OCI-LY7 (cell line): ENCODE data around the gene ZNF318. TPM values are rescaled to one million over a fixed set of nuclear protein-coding genes. Genes with fewer than 3 reads are reported as not detected.
"Not testable (repeated sequence)": the region's sequence is repeated elsewhere in the genome, so short reads cannot be mapped to it uniquely, and the experiment has no call there.

Experiments used
- BruUV-seq: library from RNA; stranded (reverse); fragments of 400-500 nt; replicated peaks from 2 replicates; lab custom pipeline; 2021; lab: Mats Ljungman, UMichigan
- CTCF ChIA-PET: fragments of 300-600 bp; sonication (Branson Sonifier 250); formaldehyde crosslinking; loops from one replicate; lab custom pipeline; 2022; ENCODE audit warnings: antibody characterized with exemption; ENCODE audit not compliant: unreplicated experiment; lab: Charles Lee
- POLR2A ChIA-PET: fragments of 300-600 bp; sonication (Branson Sonifier 250); formaldehyde crosslinking; loops from one replicate; lab custom pipeline; 2022; ENCODE audit warnings: antibody characterized with exemption; lab: Charles Lee
- DNase-seq: peaks from one replicate; pipeline ENCODE4 v3.0.0-alpha.2; 2015; ENCODE audit warnings: low spot score
- H2AFZ ChIP-seq: fragments of 200-600 bp; sonication (generic), shearing (Covaris generic); 2 replicates; pipeline ENCODE4 v1.6.1; 2014; ENCODE audit warnings: mild to moderate bottlenecking, antibody characterized with exemption, low read length, moderate library complexity
- H3K27ac ChIP-seq: fragments of 200-600 bp; sonication (generic); 2 replicates; pipeline ENCODE4 v1.5.1; 2014; ENCODE audit warnings: mixed run types, low read depth, mild to moderate bottlenecking, moderate library complexity, low read length, inconsistent platforms; ENCODE audit not compliant: poor library complexity, severe bottlenecking
- H3K36me3 ChIP-seq: fragments of 200-600 bp; sonication (generic); 2 replicates; pipeline ENCODE4 v1.6.1; 2014; ENCODE audit warnings: mild to moderate bottlenecking, antibody characterized with exemption, low read length, moderate library complexity, mixed read lengths; ENCODE audit not compliant: insufficient read depth
- H3K4me1 ChIP-seq: fragments of 200-600 bp; sonication (generic); 2 replicates; pipeline ENCODE4 v1.5.1; 2014; ENCODE audit warnings: mild to moderate bottlenecking, low read length; ENCODE audit not compliant: insufficient read depth, poor library complexity, severe bottlenecking
- H3K4me2 ChIP-seq: fragments of 200-600 bp; sonication (generic); 2 replicates; pipeline ENCODE4 v1.6.1; 2014; ENCODE audit warnings: mild to moderate bottlenecking, low read length
- H3K4me3 ChIP-seq: fragments of 200-600 bp; sonication (generic); 2 replicates; pipeline ENCODE4 v1.5.1; 2014; ENCODE audit warnings: mild to moderate bottlenecking, low read depth, low read length; ENCODE audit not compliant: poor library complexity, severe bottlenecking
- H3K79me2 ChIP-seq: fragments of 200-600 bp; sonication (generic); 2 replicates; pipeline ENCODE4 v1.6.1; 2016; ENCODE audit warnings: low read depth, mild to moderate bottlenecking, low read length, moderate library complexity, mixed read lengths; ENCODE audit not compliant: insufficient read depth
- H3K9me2 ChIP-seq: fragments of 200-600 bp; sonication (generic); 2 replicates; pipeline ENCODE4 v1.6.1; 2016; ENCODE audit warnings: mild to moderate bottlenecking, low read length, mixed read lengths; ENCODE audit not compliant: insufficient read depth
- H3K9me3 ChIP-seq: fragments of 200-600 bp; sonication (generic); 2 replicates; pipeline ENCODE4 v1.6.1; 2014; ENCODE audit warnings: mild to moderate bottlenecking, mixed run types, low read length, mixed read lengths
- H4K20me1 ChIP-seq: fragments of 200-600 bp; sonication (generic); 2 replicates; pipeline ENCODE4 v1.6.1; 2014; ENCODE audit warnings: mild to moderate bottlenecking, antibody characterized with exemption, low read length, moderate library complexity, mixed read lengths; ENCODE audit not compliant: insufficient read depth
- EZH2phosphoT487 ChIP-seq: fragments of 200-600 bp; sonication (generic); IDR thresholded peaks from 2 replicates; pipeline ENCODE4 v1.6.1; 2018; ENCODE audit warnings: low read depth, borderline replicate concordance, mild to moderate bottlenecking, mixed run types, antibody characterized with exemption, low read length, moderate library complexity, mixed read lengths
- intact Hi-C: fragments of 100-400 bp; cut with micrococcal nuclease; formaldehyde crosslinking; loops from one replicate; pipeline ENCODE4 v1.10.0; 2022; ENCODE audit not compliant: unreplicated experiment
- total RNA-seq, 2 experiments: library from RNA; depleted of rRNA in 1 of 2; stranded (reverse); fragments of >200 nt in 1 of 2; shearing (Covaris generic) in 1 of 2; gene quantifications; 2 replicates each; pipeline ENCODE4 v1.2.3, GENCODE V29; 2014 to 2022
- TF ChIP-seq, protein P1 (sequence below): fragments of 200-600 bp; sonication (generic); conservative IDR thresholded peaks from 2 replicates; pipeline ENCODE4 v1.5.1; 2014; ENCODE audit warnings: mild to moderate bottlenecking, antibody characterized with exemption, low read length, moderate library complexity, mixed read lengths

Gene ZNF318
- total RNA-seq, 2 experiments from 2014 or later: 12.8 to 24.4 TPM

DNA sequence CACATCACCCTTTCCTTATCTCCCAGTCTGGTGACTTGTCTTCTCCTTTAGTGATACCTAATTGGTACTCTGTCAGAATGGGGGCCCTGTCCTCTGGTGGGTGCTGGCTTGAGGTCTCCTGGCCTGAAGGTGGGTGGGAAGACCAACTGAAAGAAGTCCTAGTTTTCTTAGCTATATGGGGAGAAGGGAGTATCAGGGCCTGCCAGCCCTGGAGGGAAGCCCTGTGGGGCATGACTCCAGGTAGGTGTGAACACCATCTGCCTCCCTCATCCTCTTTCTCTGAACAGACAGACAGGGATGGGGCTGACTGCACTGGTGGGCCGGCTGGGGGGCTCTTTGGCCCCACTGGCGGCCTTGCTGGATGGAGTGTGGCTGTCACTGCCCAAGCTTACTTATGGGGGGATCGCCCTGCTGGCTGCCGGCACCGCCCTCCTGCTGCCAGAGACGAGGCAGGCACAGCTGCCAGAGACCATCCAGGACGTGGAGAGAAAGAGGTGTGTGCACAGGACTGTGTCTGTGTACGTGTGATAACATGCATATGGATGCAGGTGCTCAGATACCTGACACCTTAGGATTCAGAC is 65.6 kb downstream of the ZNF318 start:
- DNase-seq: no peak
- H3K4me2 ChIP-seq: no peak overlapping the region
- no peaks in the 10 kb centered on the region for H3K79me2 ChIP-seq
- H3K4me1 ChIP-seq: peaks cover 15% of the 10 kb centered on the region
- no peaks in the 10 kb centered on the region for H4K20me1 ChIP-seq
- no peaks in the 10 kb centered on the region for H3K9me2 ChIP-seq
- no TSS peak for BruUV-seq
- H3K4me3 ChIP-seq: no peak overlapping the region
- intact Hi-C loops: no loop called here
- ChIA-PET POLR2A (no interaction called here), CTCF (no interaction called here)
- H3K9me3 ChIP-seq: no peaks in the 10 kb centered on the region
- TF ChIP-seq, protein P1, sequence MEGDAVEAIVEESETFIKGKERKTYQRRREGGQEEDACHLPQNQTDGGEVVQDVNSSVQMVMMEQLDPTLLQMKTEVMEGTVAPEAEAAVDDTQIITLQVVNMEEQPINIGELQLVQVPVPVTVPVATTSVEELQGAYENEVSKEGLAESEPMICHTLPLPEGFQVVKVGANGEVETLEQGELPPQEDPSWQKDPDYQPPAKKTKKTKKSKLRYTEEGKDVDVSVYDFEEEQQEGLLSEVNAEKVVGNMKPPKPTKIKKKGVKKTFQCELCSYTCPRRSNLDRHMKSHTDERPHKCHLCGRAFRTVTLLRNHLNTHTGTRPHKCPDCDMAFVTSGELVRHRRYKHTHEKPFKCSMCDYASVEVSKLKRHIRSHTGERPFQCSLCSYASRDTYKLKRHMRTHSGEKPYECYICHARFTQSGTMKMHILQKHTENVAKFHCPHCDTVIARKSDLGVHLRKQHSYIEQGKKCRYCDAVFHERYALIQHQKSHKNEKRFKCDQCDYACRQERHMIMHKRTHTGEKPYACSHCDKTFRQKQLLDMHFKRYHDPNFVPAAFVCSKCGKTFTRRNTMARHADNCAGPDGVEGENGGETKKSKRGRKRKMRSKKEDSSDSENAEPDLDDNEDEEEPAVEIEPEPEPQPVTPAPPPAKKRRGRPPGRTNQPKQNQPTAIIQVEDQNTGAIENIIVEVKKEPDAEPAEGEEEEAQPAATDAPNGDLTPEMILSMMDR: no peak
- TF ChIP-seq EZH2phosphoT487: no peak
- H3K27ac ChIP-seq: no peak overlapping the region
- no peaks in the 10 kb centered on the region for H3K36me3 ChIP-seq
- H2AFZ ChIP-seq: no peak overlapping the region

DNA sequence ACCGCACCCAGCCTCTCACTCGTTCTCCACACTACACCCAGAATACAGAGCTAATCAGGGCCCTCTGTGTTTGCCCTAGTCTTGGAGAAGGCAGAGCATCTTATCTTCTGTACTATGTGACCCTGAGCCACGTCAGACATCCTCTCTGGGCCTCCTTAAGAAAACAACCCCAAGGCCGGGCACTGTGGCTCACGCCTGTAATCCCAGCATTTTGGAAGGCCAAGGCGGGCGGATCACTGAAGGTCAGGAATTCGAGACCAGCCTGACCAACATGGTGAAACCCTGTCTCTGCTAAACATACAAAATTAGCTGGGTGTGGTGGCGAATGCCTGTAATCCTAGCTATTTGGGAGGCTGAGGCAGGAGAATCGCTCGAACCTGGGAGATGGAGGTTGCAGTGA is 66.4 kb downstream of the ZNF318 start:
- H3K9me2 ChIP-seq, H3K27ac ChIP-seq, H3K9me3 ChIP-seq, DNase-seq, H2AFZ ChIP-seq, H3K79me2 ChIP-seq, H3K4me1 ChIP-seq, intact Hi-C loops, CTCF ChIA-PET, BruUV-seq, H4K20me1 ChIP-seq, H3K4me3 ChIP-seq, H3K36me3 ChIP-seq, H3K4me2 ChIP-seq: not testable (repeated sequence)
- POLR2A ChIA-PET: interaction anchor here (0.9 kb wide), 1 partner anchor 19 kb away, joined by 3 read pairs; no protein-coding TSS in a partner anchor

- H4K20me1 ChIP-seq: no peaks in the 10 kb centered on the region
- ChIA-PET POLR2A (no interaction called here), CTCF (no interaction called here)
- no peak overlapping the region for H3K4me2 ChIP-seq
- peaks cover 8% of the 10 kb centered on the region for H3K4me1 ChIP-seq
- no peak overlapping the region for H3K27ac ChIP-seq
- H2AFZ ChIP-seq: no peak overlapping the region
- no peak for TF ChIP-seq EZH2phosphoT487
- TF ChIP-seq, protein P1: no peak
- no peaks in the 10 kb centered on the region for H3K9me3 ChIP-seq
- H3K36me3 ChIP-seq: no peaks in the 10 kb centered on the region
- no peak for DNase-seq
- no TSS peak for BruUV-seq
- no peak overlapping the region for H3K4me3 ChIP-seq
- H3K9me2 ChIP-seq: no peaks in the 10 kb centered on the region
- no peaks in the 10 kb centered on the region for H3K79me2 ChIP-seq
- intact Hi-C loops: no loop called here
Observed at GRCh38 chr6:43302126-43302525, 67.3 kb downstream of the ZNF318 start.
